H1 (cell line): ENCODE measurements around the gene OPCML. TPM values are rescaled to one million over a fixed set of nuclear protein-coding genes. Genes with fewer than 3 reads are reported as not detected.

ENCODE experiments used
- CTCF ChIA-PET: fragments of 300-600 bp; sonication (Branson Sonifier 250); formaldehyde crosslinking; loops from one replicate; lab custom pipeline; 2021; ENCODE audit not compliant: partially characterized antibody; lab: Charles Lee
- POLR2A ChIA-PET: fragments of 300-600 bp; sonication (Branson Sonifier 250); formaldehyde crosslinking; loops from one replicate; lab custom pipeline; 2021; ENCODE audit warnings: inconsistent platforms; ENCODE audit not compliant: partially characterized antibody; lab: Charles Lee
- DNase-seq, 2 experiments: peaks; one replicate each; pipeline versions ENCODE4 v3.0.0 to v3.0.0-alpha.2; 2010 to 2022; ENCODE audit warnings: low spot score in 2 of 2, low read depth in 1 of 2, mixed read lengths in 1 of 2
- FAIRE-seq: peaks from 2 replicates; lab custom pipeline; 2011; peaks lifted over from hg19 to GRCh38; lab: Jason Lieb, UNC
- H2AFZ ChIP-seq: 2 replicates; pipeline ENCODE4 v1.8.1; 2012; ENCODE audit warnings: low read length, inconsistent platforms
- H2AK5ac ChIP-seq: 2 replicates; pipeline ENCODE4 v1.6.1; 2013; ENCODE audit warnings: low read depth, low read length
- H2BK120ac ChIP-seq: replicated peaks from 2 replicates; pipeline ENCODE3; 2013; ENCODE audit warnings: low read depth, low read length, inconsistent platforms
- H2BK12ac ChIP-seq: 2 replicates; pipeline ENCODE4 v1.6.1; 2013; ENCODE audit warnings: low read depth, low read length
- H2BK15ac ChIP-seq: 2 replicates; pipeline ENCODE4 v1.6.1; 2013; ENCODE audit warnings: low read length
- H2BK20ac ChIP-seq: 2 replicates; pipeline ENCODE4 v1.6.1; 2013; ENCODE audit warnings: low read length
- H2BK5ac ChIP-seq: 2 replicates; pipeline ENCODE4 v1.6.1; 2013; ENCODE audit warnings: low read depth, low read length
- H3K14ac ChIP-seq: 2 replicates; pipeline ENCODE4 v1.6.1; 2013; ENCODE audit warnings: inconsistent platforms; ENCODE audit not compliant: insufficient read length
- H3K18ac ChIP-seq: 2 replicates; pipeline ENCODE4 v1.6.1; 2013; ENCODE audit warnings: low read length; ENCODE audit errors: extremely low read depth
- H3K23ac ChIP-seq: 2 replicates; pipeline ENCODE4 v1.6.1; 2013; ENCODE audit warnings: inconsistent platforms; ENCODE audit not compliant: insufficient read length
- H3K23me2 ChIP-seq: 2 replicates; pipeline ENCODE4 v1.6.1; 2013; ENCODE audit warnings: low read depth, low read length
- H3K27ac ChIP-seq: 2 replicates; pipeline ENCODE4 v1.6.1; 2011; ENCODE audit warnings: low read depth, low read length, inconsistent platforms
- H3K27me3 ChIP-seq, 4 experiments: replicated peaks in 1 of 4; 1 replicate in 1 of 4; 2 replicates in 3 of 4; pipeline versions ENCODE4 v1.6.1 to v1.8.1; 2011 to 2013; ENCODE audit warnings: low read length in 3 of 4, mild to moderate bottlenecking in 3 of 4, inconsistent platforms in 2 of 4, mixed read lengths in 2 of 4, moderate library complexity in 1 of 4; ENCODE audit not compliant: control insufficient read depth in 3 of 4, insufficient read depth in 3 of 4; ENCODE audit errors: extremely low read depth in 1 of 4
- H3K36me3 ChIP-seq, 4 experiments: 2 replicates each; pipeline versions ENCODE4 v1.6.1 to v1.8.1; 2011 to 2013; ENCODE audit warnings: mild to moderate bottlenecking in 4 of 4, low read length in 3 of 4, moderate library complexity in 2 of 4, control low read depth in 1 of 4, inconsistent platforms in 1 of 4; ENCODE audit not compliant: insufficient read depth in 4 of 4, control insufficient read depth in 2 of 4
- H3K4ac ChIP-seq: replicated peaks from 2 replicates; pipeline ENCODE3; 2013; ENCODE audit warnings: low read length, low read depth, mixed read lengths, inconsistent platforms; ENCODE audit not compliant: insufficient read length
- H3K4me1 ChIP-seq, 4 experiments: replicated peaks in 1 of 4; 1 replicate in 1 of 4; 2 replicates in 3 of 4; pipeline versions ENCODE4 v1.6.1 to v1.8.1; 2011 to 2013; ENCODE audit warnings: low read length in 3 of 4, inconsistent platforms in 2 of 4, mixed read lengths in 1 of 4; ENCODE audit not compliant: insufficient read depth in 4 of 4, control insufficient read depth in 3 of 4
- H3K4me2 ChIP-seq, 2 experiments: 2 replicates each; pipeline versions ENCODE4 v1.6.1 to v1.8.1; 2011 to 2013; ENCODE audit warnings: low read depth in 2 of 2, low read length in 2 of 2, control low read depth in 1 of 2, inconsistent platforms in 1 of 2, mild to moderate bottlenecking in 1 of 2; ENCODE audit not compliant: insufficient read depth in 1 of 2
- H3K4me3 ChIP-seq, 4 experiments: fragments of 200-600, 300-600 bp in 1 of 4; sonication (generic), shearing (Covaris generic), sonication (Bioruptor Twin) in 1 of 4; 2 replicates each; pipeline versions ENCODE4 v1.5.1 to v1.8.1; 2011 to 2016; ENCODE audit warnings: low read length in 4 of 4, low read depth in 3 of 4, control low read depth in 2 of 4, inconsistent platforms in 2 of 4, mild to moderate bottlenecking in 2 of 4, mixed read lengths in 1 of 4, moderate library complexity in 1 of 4; ENCODE audit not compliant: insufficient read depth in 2 of 4; ENCODE audit errors: extremely low read depth in 1 of 4
- H3K56ac ChIP-seq: replicated peaks from 2 replicates; pipeline ENCODE3; 2013; ENCODE audit warnings: low read depth, mild to moderate bottlenecking, mixed read lengths, low read length, inconsistent platforms; ENCODE audit not compliant: insufficient read length
- H3K79me1 ChIP-seq: 2 replicates; pipeline ENCODE4 v1.6.1; 2013; ENCODE audit warnings: low read depth, low read length, control low read depth
- H3K79me2 ChIP-seq, 2 experiments: 2 replicates each; pipeline versions ENCODE4 v1.6.1 to v1.8.1; 2012 to 2013; ENCODE audit warnings: low read length in 2 of 2, mild to moderate bottlenecking in 2 of 2, inconsistent platforms in 1 of 2; ENCODE audit not compliant: insufficient read depth in 2 of 2, control insufficient read depth in 1 of 2
- H3K9ac ChIP-seq, 4 experiments: replicated peaks in 1 of 4; 1 replicate in 1 of 4; 2 replicates in 3 of 4; pipeline versions ENCODE4 v1.6.1 to v1.8.1; 2011 to 2013; ENCODE audit warnings: low read depth in 3 of 4, low read length in 3 of 4, control low read depth in 2 of 4, mild to moderate bottlenecking in 2 of 4, moderate library complexity in 2 of 4, inconsistent platforms in 1 of 4; ENCODE audit errors: extremely low read depth in 1 of 4
- H3K9me3 ChIP-seq, 2 experiments: 2 replicates each; pipeline versions ENCODE4 v1.6.1 to v1.8.1; 2012 to 2013; ENCODE audit warnings: mild to moderate bottlenecking in 2 of 2, moderate library complexity in 2 of 2, control low read depth in 1 of 2, inconsistent platforms in 1 of 2, low read depth in 1 of 2, low read length in 1 of 2, mixed read lengths in 1 of 2; ENCODE audit not compliant: insufficient read depth in 2 of 2
- H4K20me1 ChIP-seq, 2 experiments: replicated peaks in 1 of 2; 2 replicates each; pipeline versions ENCODE3 to v1.8.1; 2011 to 2013; ENCODE audit warnings: inconsistent platforms in 2 of 2, low read length in 2 of 2, mild to moderate bottlenecking in 1 of 2; ENCODE audit not compliant: insufficient read depth in 2 of 2, control insufficient read depth in 1 of 2
- H4K5ac ChIP-seq: 2 replicates; pipeline ENCODE4 v1.6.1; 2013; ENCODE audit warnings: low read length, low read depth, mixed read lengths, inconsistent platforms; ENCODE audit not compliant: insufficient read length
- H4K8ac ChIP-seq: 2 replicates; pipeline ENCODE4 v1.8.0; 2013; ENCODE audit warnings: mild to moderate bottlenecking, moderate library complexity, low read length, inconsistent platforms; ENCODE audit not compliant: insufficient read depth; ENCODE audit errors: extremely low read depth
- H4K91ac ChIP-seq: replicated peaks from 2 replicates; pipeline ENCODE3; 2013; ENCODE audit warnings: low read length, mixed read lengths, inconsistent platforms; ENCODE audit not compliant: insufficient read length
- BRCA1 ChIP-seq: IDR thresholded peaks from 2 replicates; pipeline ENCODE4 v1.6.1; 2012; ENCODE audit warnings: low read depth, low read length, improper control_type of control experiment
- PHF8 ChIP-seq: fragments of 200-600 bp; sonication (generic); conservative IDR thresholded peaks from 2 replicates; pipeline ENCODE4 v1.7.1; 2012; ENCODE audit warnings: low read depth, mild to moderate bottlenecking, inconsistent platforms, low read length, moderate library complexity
- RBBP5 ChIP-seq: IDR thresholded peaks from 2 replicates; pipeline ENCODE4 v1.7.1; 2012; ENCODE audit warnings: low read depth, mild to moderate bottlenecking, inconsistent platforms, low read length, moderate library complexity, borderline replicate concordance
- SP4 ChIP-seq: IDR thresholded peaks from 2 replicates; pipeline ENCODE4 v1.6.1; 2012; ENCODE audit warnings: low read length, inconsistent platforms
- WGBS, 2 experiments: shearing (Covaris generic) in 1 of 2; methylation state at CpG; one replicate each; pipeline versions ENCODE4 v1.1.6 to v1.1.7; 2013 to 2015; ENCODE audit warnings: low lambda C conversion rate in 2 of 2, mixed read lengths in 2 of 2, inconsistent platforms in 1 of 2, low coverage in 1 of 2, missing lambda C conversion rate in 1 of 2; ENCODE audit not compliant: insufficient replicate concordance in 2 of 2, insufficient coverage in 1 of 2, insufficient read length in 1 of 2; ENCODE audit errors: extremely low coverage in 1 of 2, missing lambda C conversion rate in 1 of 2; 5-methylcytosine and 5-hydroxymethylcytosine counted together
- polyA plus RNA-seq, 7 experiments: library from polyadenylated mRNA; depleted of rRNA in 3 of 7; stranded (reverse) in 5 of 7; unstranded in 2 of 7; fragments of >200 nt in 5 of 7; fragments of 200-250 nt in 2 of 7; gene quantifications; 1 replicate in 5 of 7; 2 replicates in 1 of 7; 4 replicates in 1 of 7; pipeline versions ENCODE4 v1.2.1 to v1.2.3, GENCODE V29; 2011 to 2013; ENCODE audit warnings: missing spikeins in 2 of 7, mixed read lengths in 2 of 7
- total RNA-seq: library from RNA; stranded (reverse); fragmentation: NEBNext Ultra II Directional; extraction: Animal tissue kit (Norgen Biotek cat#: 25700); gene quantifications from 2 replicates; pipeline ENCODE4 v1.2.1, GENCODE V29; 2021

Gene OPCML
- total and polyA plus RNA-seq, 2 of the 8 experiments (the other 6 are each of a cell fraction or from before 2014, with no cell fraction given), result 2.3 to 3.1 TPM

- Histone ChIP-seq H2BK15ac (no peak overlapping the region), H2AFZ (no peak overlapping the region), H3K27me3 (no peaks in the 10 kb centered on the region), H4K91ac (no peak overlapping the region), H4K20me1 (no peaks in the 10 kb centered on the region), H2BK120ac (no peak overlapping the region), H2BK12ac (no peak overlapping the region), H2AK5ac (no peak overlapping the region), H4K8ac (no peak overlapping the region), H3K4me2 (no peak overlapping the region), H3K79me1 (no peaks in the 10 kb centered on the region), H3K23me2 (no peaks in the 10 kb centered on the region), H3K4me1 (no peaks in the 10 kb centered on the region), H3K18ac (no peak overlapping the region), H3K9ac (no peak overlapping the region), H4K5ac (no peak overlapping the region), H3K79me2 (no peaks in the 10 kb centered on the region), H3K27ac (no peak overlapping the region), H3K14ac (no peak overlapping the region), H3K4me3 (no peak overlapping the region), H3K36me3 (no peaks in the 10 kb centered on the region), H3K23ac (no peak overlapping the region), H3K9me3 (no peaks in the 10 kb centered on the region), H3K56ac (no peak overlapping the region), H3K4ac (no peak overlapping the region), H2BK5ac (no peak overlapping the region), H2BK20ac (no peak overlapping the region)
- FAIRE-seq (no peak), DNase-seq (no peak)
- no peak for TF ChIP-seq BRCA1
- no peak for TF ChIP-seq PHF8
- no peak for TF ChIP-seq SP4
- no peak for TF ChIP-seq RBBP5
- 96% methylated on average over 2 of the region's 2 CpGs; no CpG with 5 or more reads in 1 of the 2 experiments for WGBS, 2 experiments
- ChIA-PET POLR2A (no interaction called here), CTCF (no interaction called here)
These were observed 701.0 kb downstream of the OPCML start for GRCh38 chr11:132831272-132831671.
